Panc1 (cell line): Measurements from ENCODE around the gene VOPP1. TPM values are rescaled to one million over a fixed set of nuclear protein-coding genes. Genes with fewer than 3 reads are reported as not detected.

Experiments
- ATAC-seq: fragments of 200-7000 bp; cut with Tn5 transposase; 2 replicates; pipeline ENCODE4 v1.9.1; 2020; ENCODE audit warnings: mild to moderate bottlenecking, moderate library complexity
- BruUV-seq: library from RNA; stranded (reverse); fragments of 400-500 nt; replicated peaks from 2 replicates; lab custom pipeline; 2021; lab: Mats Ljungman, UMichigan
- CTCF ChIA-PET: fragments of 300-600 bp; sonication (Branson Sonifier 250); formaldehyde crosslinking; loops from one replicate; lab custom pipeline; 2022; ENCODE audit warnings: antibody characterized with exemption; lab: Charles Lee
- POLR2A ChIA-PET: fragments of 300-600 bp; sonication (Branson Sonifier 250); formaldehyde crosslinking; loops from one replicate; lab custom pipeline; 2022; ENCODE audit warnings: antibody characterized with exemption; lab: Charles Lee
- DNase-seq: peaks from one replicate; pipeline ENCODE4 v3.0.0-alpha.2; 2010; ENCODE audit warnings: low read depth, low spot score
- H3K27ac ChIP-seq: 2 replicates; pipeline ENCODE4 v1.5.1; 2011; ENCODE audit warnings: mild to moderate bottlenecking, low read length, inconsistent platforms
- H3K27me3 ChIP-seq: fragments of 200-500 bp; sonication (Bioruptor generic); 2 replicates; pipeline ENCODE4 v1.6.0; 2014; ENCODE audit warnings: low read length, inconsistent platforms; ENCODE audit not compliant: control insufficient read depth, insufficient read depth
- H3K36me3 ChIP-seq: fragments of 200-500 bp; sonication (Bioruptor generic); 2 replicates; pipeline ENCODE4 v1.5.1; 2014; ENCODE audit warnings: inconsistent platforms, mild to moderate bottlenecking, low read length, moderate library complexity; ENCODE audit not compliant: control insufficient read depth, insufficient read depth
- H3K4me1 ChIP-seq: 2 replicates; pipeline ENCODE4 v1.5.1; 2011; ENCODE audit warnings: inconsistent platforms, mild to moderate bottlenecking, low read length, moderate library complexity; ENCODE audit not compliant: control insufficient read depth, insufficient read depth
- H3K4me3 ChIP-seq, 2 experiments: 2 replicates each; pipeline ENCODE4 v1.5.1; 2011 to 2012; ENCODE audit warnings: low read depth in 2 of 2, low read length in 2 of 2, mild to moderate bottlenecking in 2 of 2, inconsistent platforms in 1 of 2, moderate library complexity in 1 of 2
- H3K9me3 ChIP-seq: fragments of 200-500 bp; sonication (Bioruptor generic); 2 replicates; pipeline ENCODE4 v1.5.1; 2014; ENCODE audit warnings: low read depth, mild to moderate bottlenecking, inconsistent platforms, low read length, moderate library complexity; ENCODE audit not compliant: control insufficient read depth, insufficient read depth
- CTCF ChIP-seq: fragments of 450-650 bp; IDR thresholded peaks from 2 replicates; pipeline ENCODE4 v1.5.1; 2017; ENCODE audit warnings: mild to moderate bottlenecking
- POLR2AphosphoS5 ChIP-seq: IDR thresholded peaks from 2 replicates; pipeline ENCODE4 v1.6.1; 2012; ENCODE audit warnings: mild to moderate bottlenecking, low read depth, low read length, moderate library complexity
- REST ChIP-seq, 2 experiments: IDR thresholded peaks; 2 replicates each; pipeline ENCODE4 v1.6.1; 2011 to 2012; ENCODE audit warnings: low read depth in 2 of 2, control low read depth in 1 of 2, low read length in 1 of 2, mild to moderate bottlenecking in 1 of 2, moderate library complexity in 1 of 2; ENCODE audit not compliant: insufficient read depth in 1 of 2
- SIN3A ChIP-seq: IDR thresholded peaks from 2 replicates; pipeline ENCODE4 v1.6.1; 2012; ENCODE audit warnings: low read depth, mild to moderate bottlenecking, low read length, moderate library complexity, borderline replicate concordance; ENCODE audit not compliant: insufficient read depth
- TCF7L2 ChIP-seq: IDR thresholded peaks from 2 replicates; pipeline ENCODE4 v1.6.1; 2011; ENCODE audit warnings: mild to moderate bottlenecking, low read depth, low read length, inconsistent platforms
- in situ Hi-C: cut with HindIII; loops from 2 replicates; pipeline ENCODE4 v1.10.0; 2016; ENCODE audit warnings: low sequenced_read_pairs, low pct_unique_long_range_greater_than_20kb
- intact Hi-C: fragments of 100-400 bp; cut with micrococcal nuclease; formaldehyde crosslinking; loops from one replicate; pipeline ENCODE4 v1.10.0; 2022; ENCODE audit not compliant: unreplicated experiment
- total RNA-seq: library from RNA; stranded (reverse); gene quantifications from one replicate; pipeline ENCODE4 v1.2.1, GENCODE V29; 2021; ENCODE audit not compliant: unreplicated experiment

The VOPP1 gene
- total RNA-seq, 1 experiment from 2014 or later, result 131 TPM

- Histone ChIP-seq H3K4me3 (peak overlapping the region; percentile 72 to 85), H3K27me3 (no peaks in the 10 kb centered on the region), H3K9me3 (no peaks in the 10 kb centered on the region), H3K27ac (peak overlapping the region; percentile 94), H3K36me3 (no peaks in the 10 kb centered on the region), H3K4me1 (peaks cover 38% of the 10 kb centered on the region)
- ChIA-PET POLR2A (no interaction called here), CTCF (interaction anchor here (1.1 kb wide), 1 partner anchor 24 kb away, joined by 3 read pairs; no protein-coding TSS in a partner anchor)
- BruUV-seq, result TSS peak; percentile 75
- intact Hi-C loops (no loop called here), in situ Hi-C loops (loop anchor here (5.0 kb wide), 1 partner anchor 71 kb away; no protein-coding TSS in a partner anchor)
- TF ChIP-seq CTCF (no peak), POLR2AphosphoS5 (no peak), REST (IDR thresholded peaks at IDR 0.05; ENCODE audit: insufficient read depth in 1 of 2, low read depth in 2 of 2, low read length in 1 of 2) (no peak), SIN3A (no peak), TCF7L2 (no peak)
- ATAC-seq, result no peak
- DNase-seq, result no peak
Measured at GRCh38 chr7:55570939-55571338, 1.4 kb downstream of the VOPP1 start.

- no TSS peak for BruUV-seq
- in situ Hi-C loops, result loop anchor here (5.0 kb wide), 1 partner anchor 72 kb away; no protein-coding TSS in a partner anchor
- POLR2A ChIA-PET, result no interaction called here
- ATAC-seq (no peak), DNase-seq (no peak)
- peaks cover 44% of the 10 kb centered on the region for H3K4me1 ChIP-seq
- no peaks in the 10 kb centered on the region for H3K36me3 ChIP-seq
- no peaks in the 10 kb centered on the region for H3K27me3 ChIP-seq
- intact Hi-C loops, result no loop called here
- no peak for TF ChIP-seq CTCF
- no peak for TF ChIP-seq TCF7L2
- TF ChIP-seq SIN3A, result no peak
- no peak for TF ChIP-seq REST (IDR thresholded peaks at IDR 0.05; ENCODE audit: insufficient read depth in 1 of 2, low read depth in 2 of 2, low read length in 1 of 2)
- no peak for TF ChIP-seq POLR2AphosphoS5
- peak overlapping the region; percentile 94; the same call in 1 of the 2 replicates for H3K27ac ChIP-seq
- H3K9me3 ChIP-seq, result no peaks in the 10 kb centered on the region
- CTCF ChIA-PET, result no interaction called here
- peak overlapping the region; percentile 72 to 85 for H3K4me3 ChIP-seq
Measured at GRCh38 chr7:55570218-55570873, 2.0 kb downstream of the VOPP1 start.
